Activated CD4-positive, alpha-beta T cell treated with anti-CD3 and anti-CD28 coated beads, Interleukin-10, Interleukin-2, amounts not matched to agents 100 ng/mL and 50 ng/mL, durations not matched to agents 16 hours and 8 hours (primary cell): ENCODE data around the gene GHR.

Experiments used
- DNase-seq: peaks from one replicate; pipeline ENCODE4 v3.0.0-alpha.2; 2020

Gene GHR

GRCh38 chr5:42745426-42745825 lies 322.2 kb downstream of the GHR start:
- no peak for DNase-seq

GRCh38 chr5:42745856-42746255 lies 322.6 kb downstream of the GHR start:
- DNase-seq, result no peak

GRCh38 chr5:42749020-42749419 lies 325.8 kb downstream of the GHR start:
- DNase-seq, result no peak

GRCh38 chr5:42750507-42750906 lies 327.3 kb downstream of the GHR start:
- no peak for DNase-seq

DNA sequence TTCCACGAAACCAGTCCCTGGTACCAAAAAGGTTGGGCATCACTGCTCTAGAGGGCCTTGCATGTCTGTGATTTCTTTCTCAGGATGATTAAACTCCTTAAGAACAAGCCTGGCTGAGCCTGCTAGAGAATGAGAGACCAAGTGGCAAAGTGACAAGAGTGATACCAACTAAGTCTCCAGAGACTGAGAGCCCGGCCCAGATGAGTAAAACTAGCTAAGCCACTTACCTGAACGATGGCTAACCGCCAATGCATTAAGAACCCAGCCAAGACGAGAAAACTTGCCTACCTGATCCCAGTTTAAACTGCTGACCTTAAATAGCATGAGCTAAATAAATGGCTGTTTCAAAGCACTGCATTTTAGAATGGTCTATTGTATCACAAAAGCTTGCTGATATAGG lies 327.8 kb downstream of the GHR start:
- no peak for DNase-seq

GRCh38 chr5:42753099-42753498 lies 329.9 kb downstream of the GHR start:
- no peak for DNase-seq

DNA sequence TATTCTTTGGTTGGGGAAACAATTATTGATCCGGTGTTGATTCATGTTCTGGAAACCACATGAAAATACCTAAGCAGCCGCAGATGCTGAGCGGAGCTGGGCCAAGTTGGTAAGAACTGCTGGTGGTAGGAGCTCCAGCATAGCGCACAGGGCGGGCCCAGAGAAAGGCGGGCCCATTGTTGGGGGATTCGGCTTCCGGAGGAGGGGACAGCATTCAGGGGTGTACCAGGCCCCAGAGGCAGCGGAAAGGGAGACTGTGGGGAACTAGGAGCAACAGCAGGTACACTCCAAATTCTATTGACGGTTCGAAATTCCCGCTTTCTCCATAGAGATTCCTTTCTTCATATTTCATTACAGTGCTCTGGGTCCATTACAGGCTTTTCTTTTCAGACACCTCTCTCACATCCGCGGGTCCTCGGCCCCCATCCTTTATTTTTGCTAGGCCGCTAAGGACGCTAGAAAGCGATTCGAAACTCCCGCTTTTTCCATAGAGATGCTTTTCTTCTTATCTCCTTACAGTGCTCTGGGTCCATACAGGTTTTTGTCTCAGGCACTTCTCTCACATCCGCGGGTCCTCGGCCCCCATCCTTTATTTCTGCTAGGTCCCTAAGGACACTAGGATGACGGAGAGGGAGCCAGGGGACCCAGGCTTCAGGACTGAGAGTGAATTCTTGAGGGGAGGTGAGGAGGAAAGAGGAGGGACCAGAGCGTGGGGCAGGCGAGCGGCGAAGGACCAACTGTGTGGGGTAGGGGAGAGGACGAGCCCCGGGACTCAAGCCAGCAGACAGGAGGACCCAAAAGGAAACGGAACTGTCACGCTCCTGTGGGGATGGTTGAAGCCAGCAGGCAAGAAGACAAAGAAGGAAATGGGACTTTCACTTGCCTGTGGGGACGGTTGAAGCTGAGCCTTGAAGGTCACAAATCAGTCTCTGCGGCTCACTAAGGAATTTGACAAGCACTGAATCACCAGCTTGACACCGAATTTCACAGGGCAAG lies 333.7 kb downstream of the GHR start, which contains the start of gene CCDC152:
TSS of gene CCDC152 (plus strand) at position 213 of the 996 bp plus-strand sequence. CDS start 2,304 bp downstream, outside the sequence.
- DNase-seq, result peak; percentile 65

- DNase-seq, result no peak
Observed at GRCh38 chr5:42759456-42759855, 336.2 kb downstream of the GHR start.

DNA sequence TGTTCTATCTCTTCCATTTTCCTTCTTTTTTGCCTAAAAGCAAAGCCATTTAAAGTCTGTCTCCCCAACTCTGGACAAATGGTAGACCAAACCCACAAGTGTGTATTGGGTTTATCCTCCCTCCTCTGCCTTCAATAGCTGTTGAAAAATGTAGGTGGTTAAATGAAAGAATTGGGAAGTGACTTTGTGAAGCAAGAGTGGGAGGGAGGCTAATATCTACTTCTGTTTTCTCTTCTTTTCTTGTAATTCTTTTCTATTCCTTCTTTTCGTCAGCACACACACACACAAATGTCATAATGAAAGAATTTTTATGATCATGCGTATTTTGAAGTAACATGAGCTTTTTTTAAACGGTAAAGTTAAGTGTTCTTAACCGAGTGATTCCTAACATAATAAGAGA lies 337.2 kb downstream of the GHR start:
- DNase-seq, result no peak

GRCh38 chr5:42761791-42762190 lies 338.6 kb downstream of the GHR start:
- DNase-seq, result no peak

- peak; percentile 30 for DNase-seq
Observed at GRCh38 chr5:42767491-42768105, 344.4 kb downstream of the GHR start.

DNA sequence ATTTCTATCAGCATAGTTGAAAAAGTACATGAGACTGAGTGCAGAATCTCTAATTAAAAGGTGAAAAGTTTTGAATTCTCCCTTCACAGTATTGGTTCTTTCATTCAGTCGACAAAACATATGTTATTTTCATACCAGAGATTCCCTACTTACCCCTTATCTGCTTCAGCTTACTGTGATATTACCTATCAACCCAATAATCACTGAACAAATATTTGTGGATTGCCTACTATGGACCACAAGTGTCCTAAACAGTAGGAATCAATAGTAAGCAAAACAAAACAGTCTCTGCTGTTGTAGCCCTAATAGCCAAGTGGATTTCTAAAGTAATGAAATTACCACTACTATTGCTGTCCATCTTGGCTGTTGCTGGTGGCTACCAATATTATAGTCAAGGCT lies 344.9 kb downstream of the GHR start:
- no peak for DNase-seq

DNA sequence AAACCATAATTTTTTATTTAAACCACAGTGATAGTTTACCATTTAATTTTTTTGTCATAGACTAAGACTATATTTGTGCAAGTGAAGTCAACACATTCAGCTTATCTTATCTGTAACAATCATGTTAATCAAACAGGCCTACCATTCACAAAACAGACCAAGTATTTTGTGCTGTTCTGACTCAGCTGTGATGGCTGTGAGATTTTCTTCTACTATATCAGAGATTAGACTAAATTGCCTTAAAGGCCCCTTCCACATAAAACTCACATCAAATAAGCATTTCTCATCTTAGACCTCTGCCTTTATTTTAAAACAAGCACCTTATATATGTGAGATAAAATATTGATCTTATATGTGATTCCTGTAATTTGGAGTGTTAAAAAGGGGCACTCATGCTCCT lies 346.8 kb downstream of the GHR start:
- no peak for DNase-seq
